Measurements from ENCODE around the gene DLG2. TPM values are rescaled to one million over a fixed set of nuclear protein-coding genes. Genes with fewer than 3 reads are reported as not detected.

Gene DLG2
- total RNA-seq, 1 donor from 2014 or later = 1.8 TPM

DNA sequence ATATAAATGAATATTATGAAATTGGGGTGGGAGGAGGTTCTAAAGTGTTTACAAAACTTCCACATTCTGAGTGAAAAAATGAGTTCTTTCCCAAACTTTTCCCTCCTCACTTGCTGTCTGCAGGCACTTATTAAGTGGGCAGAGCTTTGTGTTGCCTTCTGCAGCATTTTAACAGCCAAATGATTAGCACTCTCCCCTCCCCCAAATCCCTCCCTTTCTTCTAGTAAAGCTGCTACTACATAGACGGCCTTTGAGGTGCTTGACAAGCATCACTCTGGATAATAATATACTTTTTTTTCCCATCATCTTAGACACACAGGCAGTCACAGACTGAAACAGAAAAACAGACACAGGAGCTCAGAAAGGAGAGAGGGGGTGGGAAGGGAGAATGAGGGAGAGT is 493.5 kb downstream of the DLG2 start:
- Histone ChIP-seq H3K27ac (ENCODE audit: low read depth, low read length) (no peak overlapping the region), H3K4me1 (ENCODE audit: insufficient read depth, low read length) (peaks cover 4% of the 10 kb centered on the region), H3K4me2 (ENCODE audit: low read length) (peak overlapping the region; percentile 86), H3K4me3 (ENCODE audit: insufficient read depth, low read depth, low read length) (no peak overlapping the region), H3K9ac (ENCODE audit: low read length) (no peak overlapping the region), H3K27me3 (ENCODE audit: insufficient read depth, low read length) (no peaks in the 10 kb centered on the region), H3K9me3 (ENCODE audit: insufficient read depth, low read depth, low read length) (no peaks in the 10 kb centered on the region), H3K36me3 (ENCODE audit: insufficient read depth, low read length) (no peaks in the 10 kb centered on the region), H3K79me2 (ENCODE audit: insufficient read depth, low read length) (no peaks in the 10 kb centered on the region), H4K20me1 (ENCODE audit: insufficient read depth, low read length) (no peaks in the 10 kb centered on the region), H2AFZ (ENCODE audit: low read depth, low read length) (no peak overlapping the region)
- no peak overlapping the region for H3K4me3 Mint-ChIP-seq (ENCODE audit: unreplicated experiment)
- no peak for FAIRE-seq
- H3K36me3 Mint-ChIP-seq (ENCODE audit: low read depth, unreplicated experiment) = no peaks in the 10 kb centered on the region
- H3K4me1 Mint-ChIP-seq (ENCODE audit: low read depth, unreplicated experiment) = peaks cover 4% of the 10 kb centered on the region
- DNase-seq (ENCODE audit: low read depth) = no peak
- no peaks in the 10 kb centered on the region for H3K27me3 Mint-ChIP-seq (ENCODE audit: low read depth, unreplicated experiment)
- TF ChIP-seq EZH2 (IDR thresholded peaks at IDR 0.05; ENCODE audit: insufficient read depth, low read length) = no peak
- TF ChIP-seq, protein P1, sequence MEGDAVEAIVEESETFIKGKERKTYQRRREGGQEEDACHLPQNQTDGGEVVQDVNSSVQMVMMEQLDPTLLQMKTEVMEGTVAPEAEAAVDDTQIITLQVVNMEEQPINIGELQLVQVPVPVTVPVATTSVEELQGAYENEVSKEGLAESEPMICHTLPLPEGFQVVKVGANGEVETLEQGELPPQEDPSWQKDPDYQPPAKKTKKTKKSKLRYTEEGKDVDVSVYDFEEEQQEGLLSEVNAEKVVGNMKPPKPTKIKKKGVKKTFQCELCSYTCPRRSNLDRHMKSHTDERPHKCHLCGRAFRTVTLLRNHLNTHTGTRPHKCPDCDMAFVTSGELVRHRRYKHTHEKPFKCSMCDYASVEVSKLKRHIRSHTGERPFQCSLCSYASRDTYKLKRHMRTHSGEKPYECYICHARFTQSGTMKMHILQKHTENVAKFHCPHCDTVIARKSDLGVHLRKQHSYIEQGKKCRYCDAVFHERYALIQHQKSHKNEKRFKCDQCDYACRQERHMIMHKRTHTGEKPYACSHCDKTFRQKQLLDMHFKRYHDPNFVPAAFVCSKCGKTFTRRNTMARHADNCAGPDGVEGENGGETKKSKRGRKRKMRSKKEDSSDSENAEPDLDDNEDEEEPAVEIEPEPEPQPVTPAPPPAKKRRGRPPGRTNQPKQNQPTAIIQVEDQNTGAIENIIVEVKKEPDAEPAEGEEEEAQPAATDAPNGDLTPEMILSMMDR (IDR thresholded peaks at IDR 0.05; ENCODE audit: insufficient read depth, low read depth, low read length) = no peak
- no peaks in the 10 kb centered on the region for H3K9me3 Mint-ChIP-seq (ENCODE audit: unreplicated experiment)
- H3K27ac Mint-ChIP-seq (ENCODE audit: unreplicated experiment) = no peak overlapping the region

DNA sequence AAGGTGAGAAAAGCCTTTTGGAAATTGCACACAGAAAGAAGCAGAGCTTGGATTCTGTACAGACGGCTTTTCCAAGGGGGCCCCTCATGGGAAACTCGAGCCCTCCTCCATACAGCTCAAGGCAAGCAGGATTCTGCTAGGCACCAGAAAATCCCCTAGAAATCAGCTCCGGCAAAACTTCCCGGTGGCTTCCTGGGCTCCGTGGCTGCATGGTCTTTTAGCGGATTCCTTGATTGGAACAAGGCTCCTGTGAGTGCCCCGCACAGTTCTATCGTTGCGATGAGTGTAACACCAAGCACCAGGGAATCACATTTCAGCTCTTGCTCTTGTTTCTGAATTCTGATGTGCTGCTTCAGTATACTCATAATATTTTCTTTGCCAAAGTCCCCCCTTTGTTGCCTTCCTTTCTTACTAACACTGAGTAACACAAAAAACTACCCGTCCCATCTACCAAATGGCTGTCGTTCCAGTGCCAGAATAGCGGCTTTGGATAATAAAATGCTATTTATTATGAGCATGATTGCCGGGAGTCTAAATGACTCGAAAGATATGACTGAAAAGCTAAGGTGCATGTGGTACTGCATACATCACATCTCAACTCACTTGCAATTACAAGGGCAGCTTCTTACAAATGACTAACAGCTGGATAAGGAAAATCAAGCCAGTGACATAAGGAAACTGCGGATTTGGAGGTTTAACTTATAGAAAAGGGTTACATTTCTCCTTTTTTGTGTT is 494.1 kb downstream of the DLG2 start:
- H3K9ac ChIP-seq (ENCODE audit: low read length) = peak overlapping the region; percentile 52
- no peaks in the 10 kb centered on the region for H3K9me3 Mint-ChIP-seq (ENCODE audit: unreplicated experiment)
- no peak overlapping the region for H3K4me3 Mint-ChIP-seq (ENCODE audit: unreplicated experiment)
- H3K4me1 ChIP-seq (ENCODE audit: insufficient read depth, low read length) = peaks cover 4% of the 10 kb centered on the region
- H3K4me1 Mint-ChIP-seq (ENCODE audit: low read depth, unreplicated experiment) = peaks cover 4% of the 10 kb centered on the region
- DNase-seq (ENCODE audit: low read depth) (peak; percentile 19), FAIRE-seq (no peak)
- peak overlapping the region; percentile 49 for H3K4me3 ChIP-seq (ENCODE audit: insufficient read depth, low read depth, low read length)
- no peaks in the 10 kb centered on the region for H4K20me1 ChIP-seq (ENCODE audit: insufficient read depth, low read length)
- H3K9me3 ChIP-seq (ENCODE audit: insufficient read depth, low read depth, low read length) = no peaks in the 10 kb centered on the region
- TF ChIP-seq, protein P1 (IDR thresholded peaks at IDR 0.05; ENCODE audit: insufficient read depth, low read depth, low read length) = no peak
- TF ChIP-seq EZH2 (IDR thresholded peaks at IDR 0.05; ENCODE audit: insufficient read depth, low read length) = no peak
- H3K27ac Mint-ChIP-seq (ENCODE audit: unreplicated experiment) = no peak overlapping the region
- H3K27ac ChIP-seq (ENCODE audit: low read depth, low read length) = no peak overlapping the region
- peak overlapping the region; percentile 74 for H2AFZ ChIP-seq (ENCODE audit: low read depth, low read length)
- no peaks in the 10 kb centered on the region for H3K36me3 ChIP-seq (ENCODE audit: insufficient read depth, low read length)
- no peaks in the 10 kb centered on the region for H3K36me3 Mint-ChIP-seq (ENCODE audit: low read depth, unreplicated experiment)
- H3K4me2 ChIP-seq (ENCODE audit: low read length) = peak overlapping the region; percentile 86
- H3K27me3 ChIP-seq (ENCODE audit: insufficient read depth, low read length) = no peaks in the 10 kb centered on the region
- no peaks in the 10 kb centered on the region for H3K27me3 Mint-ChIP-seq (ENCODE audit: low read depth, unreplicated experiment)
- no peaks in the 10 kb centered on the region for H3K79me2 ChIP-seq (ENCODE audit: insufficient read depth, low read length)

DNA sequence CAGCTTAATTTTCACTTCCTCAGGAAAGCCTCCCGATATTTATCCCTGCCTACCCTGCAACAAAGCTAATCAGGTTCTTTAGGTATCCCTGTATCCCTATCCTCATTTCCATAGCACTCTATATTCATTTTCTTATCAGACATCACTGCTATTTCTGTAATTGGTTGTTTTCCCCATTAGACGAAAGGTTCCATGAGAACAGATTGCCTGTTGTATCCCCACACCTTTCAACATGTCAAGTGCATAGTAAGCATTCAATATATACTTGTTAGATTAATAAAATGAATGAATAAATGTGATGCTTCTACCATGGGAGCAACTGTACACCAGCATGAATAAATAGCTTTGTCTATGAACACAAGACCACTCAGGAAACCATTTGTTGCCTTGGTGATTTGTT is 499.8 kb downstream of the DLG2 start:
- Histone ChIP-seq H3K27me3 (ENCODE audit: insufficient read depth, low read length) (no peaks in the 10 kb centered on the region), H3K36me3 (ENCODE audit: insufficient read depth, low read length) (no peaks in the 10 kb centered on the region), H3K9ac (ENCODE audit: low read length) (no peak overlapping the region), H2AFZ (ENCODE audit: low read depth, low read length) (no peak overlapping the region), H3K4me2 (ENCODE audit: low read length) (no peak overlapping the region), H3K4me3 (ENCODE audit: insufficient read depth, low read depth, low read length) (no peak overlapping the region), H3K9me3 (ENCODE audit: insufficient read depth, low read depth, low read length) (no peaks in the 10 kb centered on the region), H3K27ac (ENCODE audit: low read depth, low read length) (no peak overlapping the region), H4K20me1 (ENCODE audit: insufficient read depth, low read length) (no peaks in the 10 kb centered on the region), H3K4me1 (ENCODE audit: insufficient read depth, low read length) (no peaks in the 10 kb centered on the region), H3K79me2 (ENCODE audit: insufficient read depth, low read length) (no peaks in the 10 kb centered on the region)
- Mint-ChIP-seq H3K27me3 (ENCODE audit: low read depth, unreplicated experiment) (no peaks in the 10 kb centered on the region), H3K36me3 (ENCODE audit: low read depth, unreplicated experiment) (no peaks in the 10 kb centered on the region), H3K4me1 (ENCODE audit: low read depth, unreplicated experiment) (peaks cover 4% of the 10 kb centered on the region), H3K27ac (ENCODE audit: unreplicated experiment) (no peak overlapping the region), H3K4me3 (ENCODE audit: unreplicated experiment) (no peak overlapping the region), H3K9me3 (ENCODE audit: unreplicated experiment) (peaks cover 4% of the 10 kb centered on the region)
- TF ChIP-seq EZH2 (IDR thresholded peaks at IDR 0.05; ENCODE audit: insufficient read depth, low read length) = no peak
- TF ChIP-seq, protein P1 (IDR thresholded peaks at IDR 0.05; ENCODE audit: insufficient read depth, low read depth, low read length) = no peak
- FAIRE-seq (no peak), DNase-seq (ENCODE audit: low read depth) (no peak)
